Central memory CD4-positive, alpha-beta T cell (primary cell): Measurements from ENCODE around the gene PRKAR1B.

ENCODE experiments used
- DNase-seq: peaks from one replicate; pipeline ENCODE4 v3.0.0; 2022
- total RNA-seq, 3 experiments: gene quantifications; one replicate each; lab custom pipeline; 2026; lab: John Stamatoyannopoulos, UW

Gene PRKAR1B
- total RNA-seq = 17.9 to 47.8 (median 22.7) reads per million in 3 experiments

GRCh38 chr7:727104-727805 is at the start of gene PRKAR1B:
TSS of gene PRKAR1B (minus strand) at chr7:727281. CDS start at chr7:711505, 15,776 bp downstream.
- peak; percentile 28 for DNase-seq

- DNase-seq = no peak
Observed at GRCh38 chr7:776381-776780, 49.3 kb upstream of the PRKAR1B start.

- peak; percentile 48 for DNase-seq
Observed at GRCh38 chr7:774161-775109, 47.4 kb upstream of the PRKAR1B start.

GRCh38 chr7:773622-773915 is 46.5 kb upstream of the PRKAR1B start:
- no peak for DNase-seq

- DNase-seq = no peak
Observed at GRCh38 chr7:772861-773621, 46.0 kb upstream of the PRKAR1B start.

GRCh38 chr7:772392-772791 is 45.3 kb upstream of the PRKAR1B start:
- DNase-seq = no peak

GRCh38 chr7:772005-772294 is 44.9 kb upstream of the PRKAR1B start:
- no peak for DNase-seq

GRCh38 chr7:771234-772004 is 44.3 kb upstream of the PRKAR1B start:
- DNase-seq = no peak

- no peak for DNase-seq
Observed at GRCh38 chr7:770741-771166, 43.7 kb upstream of the PRKAR1B start.

GRCh38 chr7:770336-770735 is 43.3 kb upstream of the PRKAR1B start:
- DNase-seq = no peak

- DNase-seq = no peak
Observed at GRCh38 chr7:768881-769504, 41.9 kb upstream of the PRKAR1B start.

- DNase-seq = no peak
Observed at GRCh38 chr7:767941-768731, 41.1 kb upstream of the PRKAR1B start.

- no peak for DNase-seq
Observed at GRCh38 chr7:767580-767940, 40.5 kb upstream of the PRKAR1B start.

GRCh38 chr7:765383-765782 is 38.3 kb upstream of the PRKAR1B start:
- DNase-seq = no peak

- DNase-seq = no peak
Observed at GRCh38 chr7:763762-764161, 36.7 kb upstream of the PRKAR1B start.

GRCh38 chr7:762885-763284 is 35.8 kb upstream of the PRKAR1B start:
- DNase-seq = no peak

- DNase-seq = no peak
Observed at GRCh38 chr7:761631-762030, 34.5 kb upstream of the PRKAR1B start.

GRCh38 chr7:761101-761500 is 34.0 kb upstream of the PRKAR1B start:
- DNase-seq = no peak

- DNase-seq = no peak
Observed at GRCh38 chr7:760006-760405, 32.9 kb upstream of the PRKAR1B start.

GRCh38 chr7:759569-759968 is 32.5 kb upstream of the PRKAR1B start:
- DNase-seq = no peak

- DNase-seq = no peak
Observed at GRCh38 chr7:757741-758163, 30.7 kb upstream of the PRKAR1B start.
